HT1080 (cell line): Measurements from ENCODE around the gene MIGA2. TPM values are rescaled to one million over a fixed set of nuclear protein-coding genes. Genes with fewer than 3 reads are reported as not detected.
"Not testable (repeated sequence)": the region's sequence is repeated elsewhere in the genome, so short reads cannot be mapped to it uniquely, and the experiment has no call there.

ENCODE experiments used
- DNase-seq: peaks from one replicate; pipeline ENCODE4 v3.0.0-alpha.2; 2015; ENCODE audit warnings: low read depth
- total RNA-seq: library from RNA; depleted of rRNA; stranded (reverse); fragments of >200 nt; shearing (Covaris generic); gene quantifications from 2 replicates; pipeline ENCODE4 v1.2.3, GENCODE V29; 2014

MIGA2 gene
- total RNA-seq, 1 experiment from 2014 or later, result 12.8 TPM

GRCh38 chr9:129011170-129011569 is 25.3 kb upstream of the MIGA2 start:
- DNase-seq, result no peak

GRCh38 chr9:129011761-129012181 is 24.7 kb upstream of the MIGA2 start:
- DNase-seq, result no peak

GRCh38 chr9:129012343-129012742 is 24.1 kb upstream of the MIGA2 start:
- no peak for DNase-seq

- DNase-seq, result no peak
These were observed 23.5 kb upstream of the MIGA2 start for GRCh38 chr9:129012893-129013448.

- no peak for DNase-seq
These were observed 22.8 kb upstream of the MIGA2 start for GRCh38 chr9:129013674-129014073.

- DNase-seq, result no peak
These were observed 22.3 kb upstream of the MIGA2 start for GRCh38 chr9:129014124-129014523.

- no peak for DNase-seq
These were observed 21.8 kb upstream of the MIGA2 start for GRCh38 chr9:129014608-129015007.

GRCh38 chr9:129021091-129021490 is 15.3 kb upstream of the MIGA2 start:
- no peak for DNase-seq

- no peak for DNase-seq
These were observed 14.4 kb upstream of the MIGA2 start for GRCh38 chr9:129022037-129022436.

GRCh38 chr9:129023036-129023907 is 13.2 kb upstream of the MIGA2 start:
- peak; percentile 81 for DNase-seq

GRCh38 chr9:129023908-129024233 is 12.6 kb upstream of the MIGA2 start:
- no peak for DNase-seq

GRCh38 chr9:129026442-129027223 is 9.8 kb upstream of the MIGA2 start:
- DNase-seq, result no peak

GRCh38 chr9:129027224-129027684 is 9.2 kb upstream of the MIGA2 start:
- no peak for DNase-seq

GRCh38 chr9:129027685-129028191 is 8.7 kb upstream of the MIGA2 start:
- DNase-seq, result peak; percentile 38

GRCh38 chr9:129028192-129028966 is 8.0 kb upstream of the MIGA2 start, which contains the start of gene SH3GLB2:
Gene SH3GLB2 (minus strand): TSS chr9:129028331. CDS start chr9:129028154, 177 bp downstream.
- DNase-seq, result peak; percentile 82

GRCh38 chr9:129030191-129030590 is 6.2 kb upstream of the MIGA2 start:
- no peak for DNase-seq

GRCh38 chr9:129031514-129031913 is 4.9 kb upstream of the MIGA2 start:
- DNase-seq, result no peak

GRCh38 chr9:129032541-129033159 is 3.8 kb upstream of the MIGA2 start:
- DNase-seq, result no peak

- no peak for DNase-seq
These were observed 3.2 kb upstream of the MIGA2 start for GRCh38 chr9:129033216-129033615.

GRCh38 chr9:129035838-129036237 is 588 bp upstream of the MIGA2 start:
- DNase-seq, result not testable (repeated sequence)
